Measurements from ENCODE around the gene GPRC6A.

Gene GPRC6A

DNA sequence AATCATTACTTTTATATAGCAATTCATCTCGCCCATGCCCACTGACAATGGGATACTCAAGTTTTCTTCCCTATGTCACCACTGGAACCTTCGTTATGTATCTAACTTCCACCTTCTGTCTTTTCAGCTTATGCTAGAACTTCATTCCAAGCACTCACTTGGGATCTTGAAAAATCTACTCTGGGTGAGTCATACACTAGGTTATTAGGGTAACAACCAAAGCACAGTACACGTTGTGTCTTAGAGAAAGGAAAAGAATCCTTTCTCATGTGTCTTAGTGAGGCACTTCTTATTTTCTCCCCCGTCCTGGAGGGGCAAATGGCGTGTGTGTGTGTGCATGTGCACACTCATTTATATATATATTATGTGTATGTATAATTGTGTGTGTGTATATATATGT lies 45.0 kb downstream of the GPRC6A start:
- no peak for DNase-seq

DNA sequence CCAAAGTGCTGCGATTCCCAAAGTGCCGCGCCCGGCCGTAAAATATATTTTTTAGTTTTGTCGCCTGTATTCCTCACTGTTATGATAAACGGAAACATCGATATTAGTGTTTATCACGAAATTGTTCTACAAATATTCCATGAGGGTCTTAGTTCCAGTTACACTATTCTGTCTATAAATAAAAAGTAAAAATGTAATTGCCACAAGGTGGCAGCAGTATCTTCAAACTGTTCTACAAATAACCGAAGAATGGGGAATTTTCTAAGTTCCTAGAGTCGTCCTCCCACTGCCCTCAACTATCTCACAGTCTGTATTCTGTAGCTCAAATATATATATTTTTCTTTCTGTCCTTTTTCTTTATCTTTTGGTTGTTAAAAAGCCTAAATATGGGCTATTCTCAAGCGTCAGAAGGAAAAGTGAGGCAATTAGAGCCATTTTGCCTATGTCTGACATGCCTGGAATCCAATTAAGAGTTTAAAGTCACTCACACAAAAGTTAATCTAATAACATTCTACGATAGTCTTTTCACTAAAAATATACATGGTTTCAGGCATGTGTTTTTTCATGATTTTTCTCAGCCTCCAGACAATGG lies 49.2 kb downstream of the GPRC6A start:
- no peak for DNase-seq

DNA sequence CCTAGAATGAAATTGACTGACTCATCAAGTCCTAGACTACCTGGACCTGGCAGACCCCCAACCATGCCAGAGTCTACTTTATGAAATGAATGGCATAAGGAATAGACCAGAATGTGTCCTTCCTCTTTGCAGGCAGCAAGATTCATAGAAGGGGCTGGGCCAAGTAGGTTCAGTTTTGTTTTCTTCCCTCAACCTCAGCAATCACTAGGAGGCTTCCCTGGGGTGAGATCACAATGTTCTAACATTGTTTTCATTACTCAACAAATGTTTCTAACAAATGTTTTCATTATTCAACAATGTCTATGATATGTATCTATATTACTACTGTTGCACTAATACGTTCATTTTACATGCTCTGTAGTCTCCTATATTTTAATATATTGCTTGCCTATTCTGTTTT lies 55.0 kb downstream of the GPRC6A start:
- DNase-seq, result no peak

DNA sequence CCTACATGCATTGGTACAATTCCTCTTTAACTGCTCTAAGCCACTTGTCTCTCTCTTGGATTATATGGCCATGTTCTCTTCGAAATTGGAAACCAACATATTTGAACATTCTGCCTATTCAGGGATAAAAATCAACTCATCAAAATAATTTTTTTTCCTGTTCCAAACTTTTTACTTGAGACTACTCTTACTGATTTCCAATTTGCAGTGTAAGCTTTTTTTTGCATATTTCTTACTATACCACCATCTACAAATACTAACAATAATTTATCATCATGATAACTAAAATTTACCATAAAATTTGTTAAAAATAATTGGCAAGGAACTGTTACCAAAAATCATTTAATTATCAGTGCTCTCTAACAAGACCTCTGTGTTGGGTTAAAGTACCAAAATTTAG lies 56.4 kb downstream of the GPRC6A start:
- DNase-seq, result no peak

DNA sequence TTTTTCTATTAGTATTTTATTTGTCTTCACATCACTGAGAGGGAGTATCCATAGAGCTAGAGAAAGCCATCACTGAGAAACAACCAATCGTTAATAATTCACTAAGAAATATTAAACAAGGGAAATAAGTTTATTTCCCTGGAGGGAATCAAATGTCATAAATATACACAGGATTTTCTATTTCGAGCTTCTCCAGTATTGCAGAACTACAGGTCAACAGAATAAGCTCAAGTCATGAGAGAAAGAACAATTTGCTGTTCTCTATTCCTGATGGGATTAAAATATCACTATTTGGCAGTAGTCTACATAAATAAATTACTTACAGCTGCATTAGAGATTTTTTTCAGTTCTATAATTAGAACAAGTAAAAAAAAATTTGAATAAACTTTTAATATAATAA lies 61.2 kb downstream of the GPRC6A start:
- no peak for DNase-seq

DNA sequence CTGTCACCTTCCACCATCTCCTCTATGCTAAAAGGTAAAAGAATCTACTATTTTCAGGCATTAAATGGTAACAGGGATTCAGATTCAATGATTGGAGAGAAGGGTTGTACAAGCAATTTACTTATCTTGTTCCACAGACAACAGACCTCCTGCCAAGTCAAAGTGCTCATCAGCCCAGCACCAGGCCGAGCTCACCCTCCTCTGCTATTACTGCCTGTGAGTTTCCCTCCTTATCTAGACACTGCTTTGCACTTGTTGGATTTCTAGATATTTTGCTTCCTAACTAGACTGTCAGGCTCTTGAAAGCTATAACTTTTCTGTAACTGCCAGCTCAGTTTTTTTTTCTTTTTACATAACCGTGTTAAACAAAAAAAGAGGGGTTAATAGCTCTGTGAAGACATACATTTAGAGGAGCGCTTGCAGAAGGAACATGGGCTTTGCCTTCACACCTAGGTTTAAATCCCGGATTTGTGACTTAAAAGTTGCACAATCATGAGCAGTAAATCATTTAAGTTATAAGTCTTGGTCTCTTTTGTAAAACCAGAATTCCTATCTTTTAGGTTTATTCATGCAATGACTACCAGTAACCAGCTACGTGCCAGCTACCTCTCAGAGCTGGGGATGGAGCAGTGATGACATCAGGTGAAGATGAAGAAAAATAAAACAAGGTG lies 62.2 kb downstream of the GPRC6A start:
- DNase-seq, result no peak

DNA sequence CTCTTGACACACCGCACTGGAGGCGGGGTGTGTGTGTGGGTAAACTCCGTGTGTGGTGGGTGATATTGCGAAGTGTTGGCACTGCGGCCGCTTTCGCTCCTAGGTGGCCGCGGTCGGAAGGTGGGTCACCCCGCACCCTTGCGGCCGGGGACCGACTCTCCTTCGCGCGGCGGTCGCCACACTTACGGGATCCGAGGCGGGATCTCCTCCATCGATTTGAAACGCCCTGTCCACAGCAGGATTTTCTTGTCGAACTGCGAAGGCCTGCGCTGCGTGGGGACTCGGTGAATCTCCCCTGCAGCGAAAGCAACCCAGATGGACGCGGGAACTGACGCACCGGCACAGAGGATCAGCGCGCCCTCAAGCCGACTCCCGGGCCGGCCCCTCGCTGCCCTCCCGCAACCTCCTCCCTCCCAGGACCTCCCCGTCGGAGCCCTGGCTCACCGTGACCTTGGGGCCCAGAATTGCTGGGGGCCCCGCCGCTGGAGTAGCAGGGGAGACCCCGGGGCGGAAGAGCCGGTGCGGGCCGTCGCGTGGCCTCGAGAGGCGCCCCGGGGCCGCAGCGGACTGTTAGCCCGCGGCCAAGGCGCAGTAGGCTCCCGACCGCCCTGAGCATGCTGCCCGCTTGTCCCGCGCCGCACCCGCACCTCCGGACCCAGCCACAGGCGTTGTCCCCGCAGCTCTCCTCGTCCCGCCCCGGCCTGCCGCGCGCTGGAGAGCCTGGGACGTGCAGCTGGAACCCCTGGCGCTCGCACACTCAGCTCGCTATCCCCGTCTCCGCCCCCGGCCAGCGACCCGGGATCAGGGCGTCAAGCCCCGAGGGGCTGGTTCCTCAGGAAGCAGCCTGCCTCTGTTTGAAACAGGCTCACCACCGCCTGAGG lies 63.7 kb downstream of the GPRC6A start, which contains the start of gene FAM162B:
Gene FAM162B, minus strand, starts transcription at position 759 of the 881 bp plus-strand sequence. Its CDS starts 143 bp downstream, at position 616.
- DNase-seq, result peak; percentile 58

DNA sequence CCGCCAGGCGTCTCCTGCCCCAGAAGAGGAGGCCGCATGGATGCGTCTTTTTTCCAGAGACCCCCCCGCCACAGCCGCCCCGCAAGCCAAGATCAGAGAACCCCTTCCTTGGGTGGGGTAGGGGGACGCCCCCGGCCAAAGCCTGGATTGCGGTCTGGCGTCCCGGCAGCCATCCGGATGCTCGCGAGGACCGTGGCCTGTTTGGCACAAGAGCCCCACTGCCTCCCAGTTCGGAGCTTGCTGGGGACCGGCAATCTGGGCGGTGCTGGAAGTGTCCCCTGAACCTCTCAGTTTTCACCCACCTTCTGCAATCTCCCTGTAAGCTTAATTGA lies 64.3 kb downstream of the GPRC6A start:
- DNase-seq, result no peak

DNA sequence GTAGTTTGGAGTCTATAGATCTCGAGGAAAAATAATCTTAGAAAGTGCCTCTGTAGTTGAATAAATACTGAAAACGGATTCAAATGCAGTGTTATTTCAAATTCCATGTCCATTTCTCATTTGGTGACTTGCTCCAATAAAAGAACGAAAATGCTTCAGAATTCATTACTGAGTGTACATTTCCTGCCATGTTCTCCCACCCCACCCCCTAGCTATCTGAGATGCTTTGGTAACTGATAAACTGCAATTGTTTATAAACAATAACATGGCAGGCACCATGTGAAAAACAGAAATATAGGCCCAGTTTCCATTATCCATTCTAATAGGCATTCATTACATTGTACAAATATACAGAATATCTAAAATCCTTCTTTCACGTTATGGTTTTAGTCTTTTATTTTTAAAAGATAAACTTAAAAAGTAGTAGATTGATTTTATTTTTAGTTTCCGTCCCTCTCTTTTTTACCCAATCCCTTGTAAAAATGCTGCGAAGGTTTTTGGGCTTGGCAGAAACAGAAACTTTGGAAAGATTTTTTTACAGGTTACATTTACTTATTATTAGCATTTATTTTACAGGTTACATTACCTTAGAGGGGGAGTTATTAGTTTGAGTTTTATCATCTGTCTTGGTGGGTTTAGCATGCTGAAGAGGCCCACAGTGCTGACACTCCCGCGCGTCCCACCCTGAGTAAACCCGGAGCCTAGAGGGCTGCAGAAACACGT lies 64.8 kb downstream of the GPRC6A start:
- no peak for DNase-seq

DNA sequence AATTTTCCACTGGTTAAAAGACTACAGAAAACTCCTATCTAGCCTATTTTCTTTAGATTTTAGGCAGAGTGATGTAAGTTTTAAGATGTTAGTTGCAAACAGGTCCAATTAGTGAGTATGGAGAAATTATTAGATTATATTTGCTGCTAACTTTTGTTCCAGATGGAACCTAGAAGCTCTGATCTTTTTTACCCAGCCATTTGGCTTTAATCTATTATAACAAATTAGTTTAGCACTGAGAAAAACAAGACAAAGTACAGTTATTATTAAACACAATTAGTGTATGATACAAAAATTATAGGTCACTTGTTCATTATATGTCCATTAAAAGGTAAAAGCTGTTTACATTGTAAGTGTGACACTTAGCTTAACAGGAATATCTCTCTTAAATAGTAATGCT lies 65.8 kb downstream of the GPRC6A start:
- no peak for DNase-seq

DNA sequence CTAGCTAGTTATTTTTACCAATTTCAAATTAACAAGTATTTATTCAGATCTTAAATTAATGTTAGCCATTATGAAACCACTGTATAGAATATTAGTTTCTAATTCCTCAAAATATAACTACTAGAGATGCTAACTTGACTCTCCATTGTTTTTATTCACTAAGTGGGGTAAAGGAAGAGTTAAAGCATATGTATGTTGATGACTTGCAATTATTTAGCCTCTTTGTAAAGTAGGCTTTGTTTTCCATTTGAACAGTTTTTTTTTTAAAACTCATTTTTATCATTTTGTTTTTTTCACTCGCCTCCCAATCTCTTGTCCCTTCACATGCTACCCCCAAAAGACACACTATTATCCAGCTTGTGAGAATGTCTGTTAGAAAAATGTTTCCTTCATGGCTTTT lies 66.6 kb downstream of the GPRC6A start:
- DNase-seq, result no peak

DNA sequence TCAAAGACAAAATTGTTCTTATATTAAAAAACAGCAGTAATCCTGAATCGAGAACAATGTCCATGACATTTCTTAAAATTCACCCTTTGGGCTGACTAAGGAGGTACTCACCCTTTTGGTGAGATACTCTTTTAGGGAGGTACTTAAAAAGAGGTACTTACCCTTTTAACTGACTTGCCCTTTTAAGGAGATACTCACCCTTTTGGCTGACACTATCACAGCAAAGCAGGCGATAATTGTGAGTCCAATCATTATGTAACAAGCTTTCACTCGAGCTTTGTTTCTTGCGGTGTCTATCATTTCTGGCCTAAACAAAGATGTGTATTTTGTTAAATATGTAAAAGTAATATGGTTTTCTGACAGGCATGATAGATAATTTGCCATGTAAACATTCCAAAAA lies 67.1 kb downstream of the GPRC6A start:
- no peak for DNase-seq

DNA sequence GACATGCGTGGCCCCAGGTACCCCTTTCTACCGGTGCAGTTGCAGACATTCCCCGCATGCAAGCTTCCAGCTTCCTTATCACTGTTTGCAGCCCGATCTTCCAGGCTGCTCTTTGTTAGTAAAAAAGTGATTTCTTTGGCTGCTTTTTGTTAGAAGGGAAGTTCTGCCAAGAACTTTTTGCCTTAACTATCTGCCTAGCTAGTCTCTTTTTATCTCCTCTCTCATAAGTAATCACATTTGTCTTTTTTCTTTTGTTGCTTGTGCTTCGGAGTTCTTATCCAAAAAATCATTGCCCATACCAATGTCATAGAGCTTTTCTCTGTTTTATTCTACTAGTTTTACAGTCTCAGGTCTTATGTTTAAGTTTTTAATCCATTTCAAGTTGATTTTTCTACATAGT lies 83.7 kb downstream of the GPRC6A start:
- no peak for DNase-seq

Measured in femur (tissue), 1 donor.